CD4-positive, CD25-positive, alpha-beta regulatory T cell (primary cell): Measurements from ENCODE around the gene CACNA1H. TPM values are rescaled to one million over a fixed set of nuclear protein-coding genes. Genes with fewer than 3 reads are reported as not detected.
"Not testable (repeated sequence)": the region's sequence is repeated elsewhere in the genome, so short reads cannot be mapped to it uniquely, and the experiment has no call there.

Experiments used
- ATAC-seq, 2 donors: fragments of 150-1000 bp; cut with Tn5 transposase; one replicate each; pipeline ENCODE4 v1.10.0; 2021; ENCODE audit warnings: low read depth in 2 of 2, moderate number of reproducible peaks in 2 of 2, moderate library complexity in 1 of 2
- DNase-seq, 3 donors: peaks; one replicate each; pipeline versions ENCODE4 v3.0.0 to v3.0.0-alpha.2; 2012 to 2022; ENCODE audit warnings: mixed read lengths in 1 of 3
- H3K27ac ChIP-seq: one replicate; pipeline ENCODE4 v1.7.0; 2013; ENCODE audit warnings: mild to moderate bottlenecking, low read length; ENCODE audit not compliant: insufficient read depth, poor library complexity, severe bottlenecking
- H3K27me3 ChIP-seq: one replicate; pipeline ENCODE4 v1.7.0; 2013; ENCODE audit warnings: low read length; ENCODE audit not compliant: control insufficient read depth, insufficient read depth
- H3K36me3 ChIP-seq: one replicate; pipeline ENCODE4 v1.7.0; 2013; ENCODE audit warnings: mild to moderate bottlenecking, low read length, moderate library complexity; ENCODE audit not compliant: control insufficient read depth, insufficient read depth
- H3K4me1 ChIP-seq: 2 replicates; pipeline ENCODE4 v1.7.0; 2013; ENCODE audit warnings: mild to moderate bottlenecking, low read length; ENCODE audit not compliant: insufficient read depth, control insufficient read depth, poor library complexity, severe bottlenecking
- H3K4me3 ChIP-seq: one replicate; pipeline ENCODE4 v1.7.0; 2013; ENCODE audit warnings: low read depth, mild to moderate bottlenecking, low read length, moderate library complexity
- H3K9me3 ChIP-seq, 2 experiments: 1 replicate in 1 of 2; 2 replicates in 1 of 2; pipeline ENCODE4 v1.7.0; 2013; ENCODE audit warnings: low read length in 2 of 2, mild to moderate bottlenecking in 1 of 2, moderate library complexity in 1 of 2; ENCODE audit not compliant: control insufficient read depth in 2 of 2
- H3K27ac Mint-ChIP-seq, 3 donors: one replicate each; pipeline ENCODE4 v1.8.0; 2020 to 2022; ENCODE audit warnings: mild to moderate bottlenecking in 3 of 3, mixed read lengths in 3 of 3, moderate library complexity in 2 of 3
- H3K27me3 Mint-ChIP-seq: one replicate; pipeline ENCODE4 v1.8.0; 2022; ENCODE audit warnings: mild to moderate bottlenecking, mixed read lengths
- H3K36me3 Mint-ChIP-seq: one replicate; pipeline ENCODE4 v1.8.0; 2020; ENCODE audit warnings: mixed read lengths
- H3K4me1 Mint-ChIP-seq, 4 donors: one replicate each; pipeline ENCODE4 v1.8.0; 2020 to 2022; ENCODE audit warnings: mixed read lengths in 4 of 4, mild to moderate bottlenecking in 1 of 4
- H3K4me3 Mint-ChIP-seq, 4 donors: one replicate each; pipeline ENCODE4 v1.8.0; 2020 to 2022; ENCODE audit warnings: mild to moderate bottlenecking in 4 of 4, mixed read lengths in 4 of 4, moderate library complexity in 3 of 4
- H3K9me3 Mint-ChIP-seq, 7 donors: one replicate each; pipeline ENCODE4 v1.8.0; 2020 to 2022; ENCODE audit warnings: mixed read lengths in 7 of 7, mild to moderate bottlenecking in 3 of 7, moderate library complexity in 2 of 7
- polyA plus RNA-seq, 4 donors: library from polyadenylated mRNA; unstranded; fragments of 300-500 nt; fragmentation: Illumina TruSeq; gene quantifications; one replicate each; pipeline ENCODE4 v1.2.3, GENCODE V29; 2021
- total RNA-seq: library from RNA; stranded (reverse); gene quantifications from one replicate; pipeline ENCODE4 v1.2.3, GENCODE V29; 2022

CACNA1H gene
- total and polyA plus RNA-seq, 5 donors from 2014 or later, result 0.37 to 4.2 (median 0.50) TPM; not detected in 1

DNA sequence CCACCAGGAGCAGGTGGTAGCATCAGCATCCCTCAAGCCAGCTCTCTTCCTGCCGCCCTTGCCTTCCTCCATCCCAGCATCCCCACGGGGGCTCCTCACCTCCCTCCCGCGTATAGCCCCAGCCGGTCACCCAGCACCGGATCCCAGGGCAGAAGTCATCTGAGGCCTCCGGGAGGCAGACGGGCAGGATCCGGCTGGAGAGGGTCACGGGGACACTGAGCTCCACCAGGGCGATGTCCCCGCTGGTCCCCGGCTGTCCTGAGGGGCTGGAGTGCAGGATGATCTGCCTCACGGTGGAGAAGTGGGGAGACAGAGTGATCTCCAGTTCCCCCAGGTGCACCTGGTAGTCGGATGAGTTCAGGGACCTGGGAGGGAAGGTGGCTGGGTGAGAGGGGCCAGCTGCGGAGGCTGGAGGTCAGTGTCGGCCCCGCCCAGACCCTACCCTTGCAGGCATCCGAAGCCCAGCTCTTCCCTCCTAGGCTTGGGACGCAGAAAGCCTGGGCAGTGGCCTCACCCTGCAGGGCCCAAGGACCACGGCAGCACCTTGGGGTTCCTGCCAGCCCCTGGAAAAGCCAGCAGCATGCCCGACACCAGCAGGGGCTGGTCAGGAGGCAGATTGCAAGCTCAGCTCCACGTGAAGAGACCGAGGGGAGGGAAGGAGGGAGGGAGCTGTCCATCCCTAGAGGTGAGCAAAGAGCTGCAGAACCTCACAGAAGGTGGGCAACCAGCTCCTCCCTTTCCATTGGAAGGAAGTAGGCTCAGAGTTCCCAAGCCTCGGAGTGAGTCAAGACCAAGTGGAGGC is 69.8 kb downstream of the CACNA1H start:
- no peak overlapping the region for H3K27ac Mint-ChIP-seq

DNA sequence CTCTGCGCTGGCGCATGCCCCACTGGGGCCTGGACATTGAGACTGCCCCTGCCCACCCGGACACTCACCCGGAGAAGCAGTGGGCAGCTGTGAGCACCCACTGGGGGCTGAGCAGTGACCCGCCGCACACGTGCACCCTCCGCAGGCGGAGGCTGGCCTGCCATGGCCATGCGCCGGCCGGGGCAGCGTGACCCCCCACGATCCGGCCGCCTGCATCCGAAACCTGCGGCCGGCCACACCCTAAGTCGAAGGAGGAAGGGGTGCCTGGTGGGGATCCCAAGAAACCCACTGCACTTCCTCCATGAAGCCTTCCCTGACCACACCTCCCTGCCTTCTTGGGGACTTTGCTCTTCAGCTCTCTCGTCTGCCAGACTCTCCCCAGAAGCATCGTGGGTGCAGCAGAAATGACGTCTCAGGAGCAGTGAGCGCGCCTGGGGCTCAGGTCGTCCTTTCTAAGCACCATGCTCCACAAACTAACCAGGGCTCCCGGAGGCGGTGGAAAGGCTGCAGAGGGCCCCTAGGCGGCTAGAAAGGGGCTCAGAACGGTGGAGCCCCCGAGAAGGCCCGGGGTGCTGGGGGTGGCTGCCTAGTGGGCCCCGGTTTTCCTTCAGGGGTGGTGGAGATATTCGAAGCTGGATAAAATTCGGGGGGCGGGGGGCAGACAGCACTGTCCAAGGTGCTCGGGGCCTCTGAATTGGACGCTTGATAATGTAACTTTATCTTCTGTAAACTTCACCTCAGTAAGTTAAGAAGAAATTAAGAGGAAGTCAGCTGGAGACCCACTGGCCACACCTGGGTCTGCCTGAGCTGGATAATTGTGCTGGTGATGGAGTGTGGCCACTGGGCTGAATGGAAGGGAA is 70.7 kb downstream of the CACNA1H start:
- Mint-ChIP-seq H3K36me3 (no peaks in the 10 kb centered on the region), H3K9me3 (no peaks in the 10 kb centered on the region), H3K27me3 (no peaks in the 10 kb centered on the region), H3K27ac (no peak overlapping the region), H3K4me3 (no peak overlapping the region), H3K4me1 (no peaks in the 10 kb centered on the region)
- no peak for ATAC-seq
- DNase-seq, result no peak
- H3K9me3 ChIP-seq, result no peaks in the 10 kb centered on the region
- no peak overlapping the region for H3K4me3 ChIP-seq
- no peaks in the 10 kb centered on the region for H3K36me3 ChIP-seq
- H3K27ac ChIP-seq, result no peak overlapping the region
- H3K27me3 ChIP-seq, result no peaks in the 10 kb centered on the region
- no peaks in the 10 kb centered on the region for H3K4me1 ChIP-seq

More for the DNA sequence above, 69.8 kb downstream of the CACNA1H start:
- H3K4me3 ChIP-seq, result no peak overlapping the region
- Mint-ChIP-seq H3K9me3 (no peaks in the 10 kb centered on the region), H3K36me3 (no peaks in the 10 kb centered on the region), H3K4me1 (no peaks in the 10 kb centered on the region), H3K4me3 (no peak overlapping the region), H3K27me3 (no peaks in the 10 kb centered on the region)
- H3K4me1 ChIP-seq, result no peaks in the 10 kb centered on the region
- no peaks in the 10 kb centered on the region for H3K27me3 ChIP-seq
- ATAC-seq (no peak), DNase-seq (no peak)
- no peaks in the 10 kb centered on the region for H3K36me3 ChIP-seq
- H3K27ac ChIP-seq, result no peak overlapping the region
- H3K9me3 ChIP-seq, result no peaks in the 10 kb centered on the region

DNA sequence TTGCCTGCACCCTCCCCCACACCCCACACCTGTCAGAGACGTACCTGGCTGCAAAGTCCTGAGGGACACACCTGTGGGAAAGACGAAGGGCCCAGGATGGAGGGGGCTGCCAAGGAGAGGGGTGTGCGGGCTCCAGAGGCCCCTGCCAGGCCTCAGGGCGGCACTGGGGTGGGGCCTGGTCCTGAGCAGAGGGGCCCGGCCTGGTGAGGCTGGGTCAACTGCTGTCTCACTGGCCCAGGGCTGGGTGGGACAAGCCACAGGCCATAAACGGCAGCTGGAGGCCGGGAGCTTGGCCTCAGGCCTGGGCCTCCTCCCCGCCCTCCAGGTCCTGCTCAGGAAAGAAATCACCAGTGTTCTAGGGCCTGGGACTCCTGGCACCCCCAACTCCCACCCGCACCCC is 71.7 kb downstream of the CACNA1H start:
- Histone ChIP-seq H3K27me3 (no peaks in the 10 kb centered on the region), H3K36me3 (no peaks in the 10 kb centered on the region), H3K4me1 (no peaks in the 10 kb centered on the region), H3K9me3 (no peaks in the 10 kb centered on the region), H3K4me3 (no peak overlapping the region), H3K27ac (no peak overlapping the region)
- Mint-ChIP-seq H3K27ac (no peak overlapping the region), H3K4me1 (no peaks in the 10 kb centered on the region), H3K36me3 (no peaks in the 10 kb centered on the region), H3K9me3 (no peaks in the 10 kb centered on the region), H3K27me3 (no peaks in the 10 kb centered on the region), H3K4me3 (no peak overlapping the region)
- DNase-seq, result no peak
- no peak for ATAC-seq

DNA sequence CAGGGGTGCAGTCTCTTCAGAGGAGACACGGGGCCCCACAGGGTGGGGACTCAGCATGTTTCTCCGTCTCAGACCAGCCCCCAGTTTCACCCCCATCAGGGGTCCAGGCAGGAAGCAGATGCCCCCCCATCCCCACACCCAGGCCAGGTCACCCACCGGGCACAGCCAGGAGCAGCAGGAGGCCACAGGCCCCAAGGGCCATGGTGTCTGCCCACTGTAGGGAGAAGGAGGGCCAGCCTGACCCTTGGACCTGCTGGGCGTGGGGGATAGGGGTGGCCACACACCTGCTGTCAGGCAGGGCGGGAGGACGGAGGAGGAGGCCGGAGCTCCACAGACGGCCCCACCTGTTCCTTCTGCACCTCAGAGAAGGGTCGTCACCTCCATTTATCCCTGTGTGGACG is 72.1 kb downstream of the CACNA1H start, which contains the start of gene TPSG1:
Gene TPSG1, minus strand, starts transcription at position 218 of the 401 bp plus-strand sequence. Its CDS starts 16 bp downstream, at position 202.
- Histone ChIP-seq H3K4me1 (no peaks in the 10 kb centered on the region), H3K27ac (no peak within 1 kb of the TSS), H3K4me3 (no peak within 1 kb of the TSS), H3K27me3 (no peaks in the 10 kb centered on the region), H3K9me3 (no peaks in the 10 kb centered on the region), H3K36me3 (no peaks in the 10 kb centered on the region)
- H3K4me3 Mint-ChIP-seq, result no peak within 1 kb of the TSS
- ATAC-seq, result no peak
- H3K36me3 Mint-ChIP-seq, result no peaks in the 10 kb centered on the region
- no peak within 1 kb of the TSS for H3K27ac Mint-ChIP-seq
- H3K9me3 Mint-ChIP-seq, result no peaks in the 10 kb centered on the region
- H3K4me1 Mint-ChIP-seq, result no peaks in the 10 kb centered on the region
- H3K27me3 Mint-ChIP-seq, result no peaks in the 10 kb centered on the region
- DNase-seq, result no peak

DNA sequence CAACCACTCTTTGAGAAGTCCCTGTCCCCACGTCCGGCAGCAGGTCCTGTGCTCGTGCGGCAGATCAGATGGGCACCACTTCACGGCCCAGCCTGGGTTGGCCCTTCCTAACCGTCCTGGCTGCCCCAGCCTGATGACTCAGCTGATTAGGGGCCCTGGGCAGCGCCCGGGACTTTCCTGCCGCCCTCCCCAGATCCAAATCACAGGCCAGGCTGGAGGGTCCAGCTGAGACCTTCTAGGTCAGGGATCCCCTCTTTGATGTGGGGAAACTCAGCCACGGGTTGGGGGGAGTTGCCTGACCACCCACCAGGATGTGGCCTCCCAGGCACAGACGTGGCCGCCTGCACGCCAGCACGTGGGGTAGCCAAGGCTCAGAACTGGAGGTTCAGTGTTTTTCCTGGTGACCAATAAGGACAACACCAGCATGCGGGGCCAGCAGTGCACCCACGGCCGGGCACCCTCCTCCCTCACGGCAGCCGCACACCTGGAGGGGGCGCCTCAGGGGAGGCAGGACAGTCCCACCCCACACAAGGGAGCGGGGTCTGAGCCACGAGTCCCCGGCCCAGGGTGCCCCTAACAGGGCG is 72.9 kb downstream of the CACNA1H start:
- H3K9me3 ChIP-seq, H3K36me3 ChIP-seq, H3K4me3 ChIP-seq, H3K27ac Mint-ChIP-seq, ATAC-seq, H3K27me3 ChIP-seq, H3K27me3 Mint-ChIP-seq, H3K27ac ChIP-seq, H3K4me3 Mint-ChIP-seq, H3K4me1 ChIP-seq, DNase-seq, H3K9me3 Mint-ChIP-seq, H3K4me1 Mint-ChIP-seq, H3K36me3 Mint-ChIP-seq: not testable (repeated sequence)

DNA sequence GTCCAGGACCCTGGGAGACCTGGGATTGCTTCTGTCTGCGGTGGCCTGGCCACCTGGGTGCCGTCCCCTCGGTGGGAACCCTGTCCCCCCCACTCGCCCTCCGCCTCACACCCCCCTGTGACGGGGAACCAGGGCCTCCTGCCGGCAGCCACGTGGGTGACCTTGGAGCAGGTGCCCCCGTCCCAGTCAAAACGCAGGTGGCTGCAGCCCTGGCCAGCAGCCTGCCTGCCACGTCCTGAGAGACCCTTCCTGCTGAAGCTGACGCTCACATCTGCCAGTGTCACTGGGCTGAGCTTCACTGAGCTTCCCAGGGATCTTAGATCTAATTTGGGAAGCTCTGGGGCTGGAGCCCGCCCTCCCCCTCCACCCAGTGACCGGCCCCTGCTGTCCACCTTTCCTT is 73.8 kb downstream of the CACNA1H start:
- not testable (repeated sequence) for H3K9me3 ChIP-seq, H3K27ac ChIP-seq, H3K4me1 Mint-ChIP-seq, H3K27me3 Mint-ChIP-seq, H3K27me3 ChIP-seq, H3K36me3 ChIP-seq, H3K4me3 ChIP-seq, H3K36me3 Mint-ChIP-seq, DNase-seq, H3K27ac Mint-ChIP-seq, H3K9me3 Mint-ChIP-seq, H3K4me1 ChIP-seq, H3K4me3 Mint-ChIP-seq, ATAC-seq

DNA sequence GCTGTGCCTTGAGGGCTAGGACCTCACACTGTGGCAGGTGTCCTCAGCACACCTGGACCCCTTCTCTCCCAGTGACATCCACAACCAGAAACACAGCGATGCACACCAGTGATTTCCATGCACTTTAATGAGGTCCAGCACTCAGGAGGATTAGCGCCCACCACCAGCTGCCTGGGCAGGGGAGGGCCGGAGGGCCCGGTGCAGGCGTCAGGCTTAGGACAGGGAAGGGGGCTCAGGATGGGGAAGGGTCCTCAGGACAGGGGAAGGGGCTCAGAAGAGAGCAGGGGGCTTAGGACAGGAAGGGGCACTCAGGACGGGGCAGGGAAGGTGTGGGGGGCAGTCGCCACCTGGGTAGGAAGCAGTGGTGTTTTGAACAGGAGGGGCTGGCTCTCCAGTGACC is 75.3 kb downstream of the CACNA1H start:
- DNase-seq, H3K27ac Mint-ChIP-seq: not testable (repeated sequence)

More for the DNA sequence above, 75.3 kb downstream of the CACNA1H start:
- not testable (repeated sequence) for H3K4me1 ChIP-seq, H3K4me1 Mint-ChIP-seq, H3K27me3 ChIP-seq, ATAC-seq, H3K36me3 ChIP-seq, H3K36me3 Mint-ChIP-seq, H3K9me3 ChIP-seq, H3K4me3 ChIP-seq, H3K9me3 Mint-ChIP-seq, H3K27ac ChIP-seq, H3K27me3 Mint-ChIP-seq, H3K4me3 Mint-ChIP-seq
